GM12878 (cell line): Measurements from ENCODE around the gene STX1A. TPM values are rescaled to one million over a fixed set of nuclear protein-coding genes. Genes with fewer than 3 reads are reported as not detected.

Source experiments
- ATAC-seq: fragments of 200-7000 bp; cut with Tn5 transposase; 3 replicates; pipeline ENCODE4 v1.9.1; 2020; ENCODE audit warnings: mild to moderate bottlenecking, moderate library complexity
- BruUV-seq: library from RNA; stranded (reverse); fragments of 400-500 nt; replicated peaks from 2 replicates; lab custom pipeline; 2021; lab: Mats Ljungman, UMichigan
- CTCF ChIA-PET: fragments of 300-600 bp; sonication (Branson Sonifier 250); formaldehyde crosslinking; extraction: SDS; loops from one replicate; lab custom pipeline; 2021; ENCODE audit warnings: inconsistent platforms; lab: Yijun Ruan, JAX
- POLR2A ChIA-PET: fragments of 350-600 bp; formaldehyde crosslinking; extraction: SDS; loops from one replicate; lab custom pipeline; 2021; ENCODE audit warnings: inconsistent platforms; lab: Charles Lee
- RAD21 ChIA-PET: fragments of 300-600 bp; sonication (Branson Sonifier 250); formaldehyde crosslinking; loops from one replicate; lab custom pipeline; 2023; ENCODE audit warnings: antibody characterized with exemption; ENCODE audit not compliant: unreplicated experiment; lab: Charles Lee
- SMC1A ChIA-PET: fragments of 300-600 bp; sonication (Branson Sonifier 250); formaldehyde crosslinking; loops from one replicate; lab custom pipeline; 2023; ENCODE audit not compliant: unreplicated experiment, uncharacterized antibody; lab: Charles Lee
- DNase-seq: peaks from one replicate; pipeline ENCODE4 v3.0.0-alpha.2; 2011; ENCODE audit warnings: low read depth, low spot score
- FAIRE-seq: peaks from 3 replicates; lab custom pipeline; 2011; peaks lifted over from hg19 to GRCh38; lab: Jason Lieb, UNC
- H2AFZ ChIP-seq: 2 replicates; pipeline ENCODE4 v1.6.0; 2011; ENCODE audit warnings: low read depth, low read length, control low read depth; ENCODE audit not compliant: control insufficient read depth
- H3K27ac ChIP-seq: 2 replicates; pipeline ENCODE4 v1.5.1; 2011; ENCODE audit warnings: control low read depth; ENCODE audit not compliant: control insufficient read depth, insufficient read depth
- H3K27me3 ChIP-seq, 2 experiments: replicated peaks in 1 of 2; 2 replicates each; pipeline versions ENCODE4 v1.6.0 to v1.6.1; 2011; ENCODE audit warnings: low read length in 1 of 2; ENCODE audit not compliant: control insufficient read depth in 2 of 2, insufficient read depth in 2 of 2
- H3K36me3 ChIP-seq, 2 experiments: 2 replicates each; pipeline ENCODE4 v1.5.1; 2011; ENCODE audit warnings: low read length in 1 of 2; ENCODE audit not compliant: control insufficient read depth in 2 of 2, insufficient read depth in 2 of 2
- H3K4me1 ChIP-seq: 2 replicates; pipeline ENCODE4 v1.6.1; 2011; ENCODE audit warnings: mild to moderate bottlenecking, low read length, moderate library complexity, mixed read lengths; ENCODE audit not compliant: control insufficient read depth, insufficient read depth
- H3K4me2 ChIP-seq: 2 replicates; pipeline ENCODE4 v1.6.0; 2011; ENCODE audit warnings: control low read depth; ENCODE audit not compliant: control insufficient read depth, insufficient read depth
- H3K4me3 ChIP-seq: fragments of 200-600 bp; sonication (generic); 2 replicates; pipeline ENCODE4 v1.5.1; 2016
- H3K79me2 ChIP-seq: 2 replicates; pipeline ENCODE4 v1.6.0; 2011; ENCODE audit warnings: low read length; ENCODE audit not compliant: control insufficient read depth, insufficient read depth
- H3K9ac ChIP-seq: 2 replicates; pipeline ENCODE4 v1.8.0; 2011; ENCODE audit warnings: low read length, control low read depth, mixed read lengths; ENCODE audit not compliant: control insufficient read depth, insufficient read depth
- H3K9me3 ChIP-seq: replicated peaks from 3 replicates; pipeline ENCODE4 v1.5.1; 2011; ENCODE audit warnings: mild to moderate bottlenecking, low read length; ENCODE audit not compliant: control insufficient read depth, insufficient read depth
- H4K20me1 ChIP-seq: 2 replicates; pipeline ENCODE4 v1.6.0; 2011; ENCODE audit not compliant: control insufficient read depth, insufficient read depth
- HDAC6 ChIP-seq: fragments of 200-600 bp; sonication (generic); IDR thresholded peaks from one replicate; pipeline ENCODE4 v1.8.0; 2017; ENCODE audit warnings: antibody characterized with exemption; ENCODE audit not compliant: unreplicated experiment
- HDGF ChIP-seq: fragments of 450-650 bp; IDR thresholded peaks from 2 replicates; pipeline ENCODE4 v1.6.1; 2016; ENCODE audit warnings: antibody characterized with exemption
- MXI1 ChIP-seq: fragments of 150-350 bp; IDR thresholded peaks from 2 replicates; pipeline ENCODE4 v1.6.1; 2011; ENCODE audit warnings: low read depth, mild to moderate bottlenecking, inconsistent platforms, low read length, improper control_type of control experiment
- SMAD5 ChIP-seq: IDR thresholded peaks from 2 replicates; pipeline ENCODE4 v1.6.1; 2016; ENCODE audit warnings: antibody characterized with exemption, low read depth
- STAT1 ChIP-seq: fragments of 450-650 bp; conservative IDR thresholded peaks from 2 replicates; pipeline ENCODE4 v1.6.1; 2014; ENCODE audit warnings: antibody characterized with exemption, mild to moderate bottlenecking
- WGBS: methylation state at CpG from one replicate; pipeline ENCODE4 v1.1.6; 2016; ENCODE audit warnings: low lambda C conversion rate; ENCODE audit not compliant: insufficient replicate concordance, insufficient coverage; ENCODE audit errors: missing lambda C conversion rate; 5-methylcytosine and 5-hydroxymethylcytosine counted together
- in situ Hi-C: fragments of 300-500 bp; cut with MboI; formaldehyde crosslinking; loops from 9 replicates; pipeline ENCODE4 v1.14.3; 2018; ENCODE audit warnings: mixed read lengths
- intact Hi-C: fragments of 100-400 bp; cut with micrococcal nuclease; formaldehyde crosslinking; loops from one replicate; pipeline ENCODE4 v1.14.2; 2022; ENCODE audit not compliant: unreplicated experiment
- polyA plus RNA-seq, 11 experiments: library from polyadenylated mRNA; depleted of rRNA in 4 of 11; unstranded in 6 of 11; stranded (reverse) in 5 of 11; fragments of >200 nt; fragmentation: Nextera tagmentation in 4 of 11; fragmentation: Illumina TruSeq in 1 of 11; extraction: Ambion mirVana in 4 of 11; extraction: Trizol in 1 of 11; gene quantifications; 1 replicate in 1 of 11; 2 replicates in 10 of 11; pipeline versions ENCODE4 v1.2.1 to v1.2.3, GENCODE V29; 2011 to 2016; ENCODE audit warnings: inconsistent platforms in 2 of 11, missing spikeins in 2 of 11, low read depth in 1 of 11
- total RNA-seq, 4 experiments: library from RNA; depleted of rRNA in 3 of 4; stranded (reverse); fragments of >200 nt in 3 of 4; fragmentation: Illumina TruSeq in 1 of 4; extraction: Trizol in 1 of 4; gene quantifications; 2 replicates each; pipeline versions ENCODE4 v1.2.1 to v1.2.3, GENCODE V29; 2013 to 2021
- TF ChIP-seq, protein P1 (sequence below): fragments of 450-650 bp; conservative IDR thresholded peaks from 2 replicates; pipeline ENCODE4 v1.6.1; 2017; ENCODE audit warnings: mild to moderate bottlenecking, moderate library complexity

The STX1A gene
- total and polyA plus RNA-seq, 10 of the 15 experiments (the other 5 are each of a cell fraction or from before 2014, with no cell fraction given) = 0.15 to 5.3 (median 2.5) TPM

DNA sequence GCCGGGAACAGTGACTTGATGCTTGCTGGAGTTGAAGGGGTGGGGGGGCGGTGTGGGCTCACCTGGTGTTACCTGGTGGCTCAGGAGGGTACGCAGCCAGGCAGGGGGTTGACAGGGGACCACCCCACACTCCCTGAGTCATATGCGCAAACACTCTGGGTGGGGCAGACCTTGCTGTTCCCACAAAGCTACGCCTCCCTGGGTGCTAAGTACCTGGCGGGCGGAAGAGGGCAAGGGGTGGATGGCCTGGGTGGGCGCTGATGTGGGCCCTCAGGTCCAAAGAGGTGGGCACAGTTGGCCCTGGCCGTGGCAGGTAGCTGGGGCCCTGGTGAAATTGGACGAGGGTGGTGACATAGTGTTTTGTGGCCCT, 13.9 kb downstream of the STX1A start:
- 61% methylated on average over 10 of the region's 10 CpGs for WGBS

More for the DNA sequence above, 13.9 kb downstream of the STX1A start:
- Histone ChIP-seq H3K79me2 (no peaks in the 10 kb centered on the region), H4K20me1 (no peaks in the 10 kb centered on the region), H3K9me3 (no peaks in the 10 kb centered on the region), H3K9ac (no peak overlapping the region), H2AFZ (no peak overlapping the region), H3K36me3 (no peaks in the 10 kb centered on the region; a peak in 2 of 4 replicates), H3K27ac (no peak overlapping the region), H3K27me3 (no peaks in the 10 kb centered on the region), H3K4me2 (no peak overlapping the region), H3K4me3 (no peak overlapping the region), H3K4me1 (no peaks in the 10 kb centered on the region)
- TF ChIP-seq HDGF = no peak
- no peak for TF ChIP-seq HDAC6
- no peak for TF ChIP-seq STAT1
- no peak for TF ChIP-seq SMAD5
- TF ChIP-seq, protein P1, sequence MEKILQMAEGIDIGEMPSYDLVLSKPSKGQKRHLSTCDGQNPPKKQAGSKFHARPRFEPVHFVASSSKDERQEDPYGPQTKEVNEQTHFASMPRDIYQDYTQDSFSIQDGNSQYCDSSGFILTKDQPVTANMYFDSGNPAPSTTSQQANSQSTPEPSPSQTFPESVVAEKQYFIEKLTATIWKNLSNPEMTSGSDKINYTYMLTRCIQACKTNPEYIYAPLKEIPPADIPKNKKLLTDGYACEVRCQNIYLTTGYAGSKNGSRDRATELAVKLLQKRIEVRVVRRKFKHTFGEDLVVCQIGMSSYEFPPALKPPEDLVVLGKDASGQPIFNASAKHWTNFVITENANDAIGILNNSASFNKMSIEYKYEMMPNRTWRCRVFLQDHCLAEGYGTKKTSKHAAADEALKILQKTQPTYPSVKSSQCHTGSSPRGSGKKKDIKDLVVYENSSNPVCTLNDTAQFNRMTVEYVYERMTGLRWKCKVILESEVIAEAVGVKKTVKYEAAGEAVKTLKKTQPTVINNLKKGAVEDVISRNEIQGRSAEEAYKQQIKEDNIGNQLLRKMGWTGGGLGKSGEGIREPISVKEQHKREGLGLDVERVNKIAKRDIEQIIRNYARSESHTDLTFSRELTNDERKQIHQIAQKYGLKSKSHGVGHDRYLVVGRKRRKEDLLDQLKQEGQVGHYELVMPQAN = no peak
- TF ChIP-seq MXI1 = no peak
- ChIA-PET CTCF (interaction anchor here (0.6 kb wide), 1 partner anchor 96 kb away, joined by 3 read pairs; no protein-coding TSS in a partner anchor), SMC1A (no interaction called here), POLR2A (interaction anchor here (0.7 kb wide), 1 partner anchor 660 kb away, joined by 4 read pairs; no protein-coding TSS in a partner anchor), RAD21 (no interaction called here)
- intact Hi-C loops = no loop called here
- ATAC-seq (no peak), DNase-seq (no peak), FAIRE-seq (no peak)
- no TSS peak for BruUV-seq
- in situ Hi-C loops = no loop called here
